ENCODE results near the gene ETS2.

ETS2 gene

DNA sequence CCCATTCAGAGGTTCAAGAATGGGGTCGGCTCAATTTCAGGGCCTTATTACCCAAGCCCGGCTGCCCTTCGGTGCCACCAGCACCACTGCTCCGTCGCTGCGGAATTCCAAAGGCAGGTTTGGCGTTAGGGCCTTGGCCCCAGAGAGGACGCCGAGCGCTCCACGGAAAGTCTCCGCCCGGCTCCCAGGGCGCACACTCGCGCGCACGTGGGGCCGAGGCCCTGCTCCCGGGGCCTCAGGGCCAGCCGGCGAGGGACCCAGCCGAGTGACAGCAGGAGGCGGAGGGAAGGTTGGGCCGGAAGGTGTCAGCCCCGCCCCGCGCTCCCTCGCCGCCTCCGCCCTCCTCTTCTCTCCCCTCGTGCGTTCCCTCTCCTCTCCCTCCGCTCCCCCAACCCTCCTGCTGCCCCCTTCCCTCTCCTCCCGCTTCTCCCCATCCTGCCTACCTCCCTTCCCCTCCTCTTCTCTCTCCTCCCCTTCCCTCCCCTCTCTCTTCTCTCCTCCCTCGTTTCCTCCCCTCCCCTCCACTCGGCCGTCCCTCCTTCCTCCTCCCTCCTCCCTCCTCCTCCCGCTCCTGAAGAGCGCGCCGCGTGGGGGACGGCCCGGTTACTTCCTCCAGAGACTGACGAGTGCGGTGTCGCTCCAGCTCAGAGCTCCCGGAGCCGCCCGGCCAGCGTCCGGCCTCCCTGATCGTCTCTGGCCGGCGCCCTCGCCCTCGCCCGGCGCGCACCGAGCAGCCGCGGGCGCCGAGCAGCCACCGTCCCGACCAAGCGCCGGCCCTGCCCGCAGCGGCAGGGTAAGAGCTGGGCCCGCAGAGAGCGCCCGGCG is at the start of gene ETS2:
TSS of gene ETS2 (plus strand) at position 602 of the 825 bp plus-strand sequence. CDS start 4,106 bp downstream, outside the sequence.
- Mint-ChIP-seq H3K27ac (peak within 1 kb of the TSS; percentile 90), H3K9me3 (no peaks in the 10 kb centered on the region), H3K4me3 (peak within 1 kb of the TSS; percentile 90), H3K4me1 (ENCODE audit: low read depth) (peaks cover 31% of the 10 kb centered on the region), H3K27me3 (ENCODE audit: low read depth) (peaks cover 8% of the 10 kb centered on the region), H3K36me3 (ENCODE audit: low read depth) (peaks cover 16% of the 10 kb centered on the region)

DNA sequence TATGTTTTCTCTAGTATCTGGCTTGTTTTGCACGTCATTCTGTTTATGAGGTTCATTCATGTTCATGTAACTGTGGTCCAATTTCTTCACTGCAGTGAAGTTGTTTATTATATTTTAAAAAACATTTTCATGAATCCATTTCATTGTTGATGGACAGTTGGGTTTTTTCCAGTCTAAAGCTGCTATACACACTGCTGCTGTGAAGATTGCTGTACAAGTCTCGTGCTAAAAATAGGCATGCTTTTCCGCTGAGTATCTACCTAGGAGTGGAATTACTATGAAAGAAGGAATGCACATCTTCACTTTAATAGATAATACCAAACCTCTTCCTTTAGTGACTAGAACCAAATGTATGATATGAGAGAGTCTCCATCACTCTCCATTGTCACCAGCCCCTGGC is 49.0 kb upstream of the ETS2 start:
- H3K4me3 Mint-ChIP-seq: no peak overlapping the region
- no peaks in the 10 kb centered on the region for H3K9me3 Mint-ChIP-seq
- H3K4me1 Mint-ChIP-seq (ENCODE audit: low read depth): peaks cover 8% of the 10 kb centered on the region
- H3K27me3 Mint-ChIP-seq (ENCODE audit: low read depth): peaks cover 17% of the 10 kb centered on the region
- H3K27ac Mint-ChIP-seq: no peak overlapping the region
- H3K36me3 Mint-ChIP-seq (ENCODE audit: low read depth): no peaks in the 10 kb centered on the region

DNA sequence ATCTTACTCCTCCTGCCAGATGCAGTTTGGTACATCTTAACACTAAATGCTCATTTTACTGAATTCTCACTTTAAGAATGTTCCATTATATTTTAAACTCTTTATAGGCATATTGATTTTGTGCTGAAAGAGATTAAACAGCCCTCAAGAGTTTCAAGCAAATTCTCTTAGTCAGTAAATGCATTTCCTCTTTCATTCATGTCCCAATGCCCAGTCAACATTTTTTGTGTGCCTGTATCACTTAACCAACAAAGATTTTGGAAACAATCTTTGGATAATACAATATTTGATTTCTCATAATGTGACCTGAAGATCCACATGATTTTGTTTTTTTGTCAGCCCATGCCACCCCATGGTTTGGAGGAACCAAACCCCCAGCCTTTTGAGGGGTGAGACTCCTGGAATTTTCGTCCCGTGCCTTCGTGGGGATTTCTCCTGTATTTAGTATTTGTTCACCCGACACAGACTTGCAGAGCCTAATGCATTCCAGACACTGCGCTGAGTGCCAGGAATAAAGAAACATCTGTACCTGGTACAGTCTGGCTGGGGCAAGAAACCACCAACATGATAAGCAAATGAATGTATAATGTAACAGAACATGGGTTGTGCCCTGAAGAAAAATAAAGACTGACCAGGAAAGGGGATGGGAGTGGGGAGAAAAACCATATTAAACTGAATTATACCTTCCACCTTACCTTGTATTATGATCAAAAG is 47.1 kb upstream of the ETS2 start:
- no peak overlapping the region for H3K4me3 Mint-ChIP-seq
- H3K4me1 Mint-ChIP-seq (ENCODE audit: low read depth): peaks cover 10% of the 10 kb centered on the region
- H3K27me3 Mint-ChIP-seq (ENCODE audit: low read depth): peaks cover 17% of the 10 kb centered on the region
- no peak overlapping the region for H3K27ac Mint-ChIP-seq
- H3K36me3 Mint-ChIP-seq (ENCODE audit: low read depth): no peaks in the 10 kb centered on the region
- H3K9me3 Mint-ChIP-seq: no peaks in the 10 kb centered on the region

DNA sequence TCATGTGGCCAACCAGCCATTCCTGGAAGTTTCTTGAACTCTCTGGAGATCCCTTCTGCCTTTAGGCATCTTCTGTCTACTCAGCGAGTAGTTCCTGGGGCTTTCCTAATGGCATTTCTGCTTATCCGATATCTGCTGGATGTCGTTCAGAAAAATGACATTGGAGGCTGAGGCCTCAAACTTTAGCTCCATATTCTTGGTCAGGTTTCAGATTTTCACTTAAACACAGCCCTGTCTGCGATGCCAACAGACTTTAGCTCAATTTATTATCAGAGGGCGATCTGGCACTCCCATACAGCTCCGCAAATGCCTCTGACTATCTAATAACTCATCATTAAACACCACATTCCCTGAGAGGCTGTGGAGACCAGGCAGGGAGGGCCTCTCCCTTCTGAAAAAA is 46.3 kb upstream of the ETS2 start:
- Mint-ChIP-seq H3K36me3 (ENCODE audit: low read depth) (no peaks in the 10 kb centered on the region), H3K9me3 (no peaks in the 10 kb centered on the region), H3K27ac (no peak overlapping the region), H3K27me3 (ENCODE audit: low read depth) (peaks cover 17% of the 10 kb centered on the region), H3K4me1 (ENCODE audit: low read depth) (peaks cover 10% of the 10 kb centered on the region), H3K4me3 (no peak overlapping the region)

DNA sequence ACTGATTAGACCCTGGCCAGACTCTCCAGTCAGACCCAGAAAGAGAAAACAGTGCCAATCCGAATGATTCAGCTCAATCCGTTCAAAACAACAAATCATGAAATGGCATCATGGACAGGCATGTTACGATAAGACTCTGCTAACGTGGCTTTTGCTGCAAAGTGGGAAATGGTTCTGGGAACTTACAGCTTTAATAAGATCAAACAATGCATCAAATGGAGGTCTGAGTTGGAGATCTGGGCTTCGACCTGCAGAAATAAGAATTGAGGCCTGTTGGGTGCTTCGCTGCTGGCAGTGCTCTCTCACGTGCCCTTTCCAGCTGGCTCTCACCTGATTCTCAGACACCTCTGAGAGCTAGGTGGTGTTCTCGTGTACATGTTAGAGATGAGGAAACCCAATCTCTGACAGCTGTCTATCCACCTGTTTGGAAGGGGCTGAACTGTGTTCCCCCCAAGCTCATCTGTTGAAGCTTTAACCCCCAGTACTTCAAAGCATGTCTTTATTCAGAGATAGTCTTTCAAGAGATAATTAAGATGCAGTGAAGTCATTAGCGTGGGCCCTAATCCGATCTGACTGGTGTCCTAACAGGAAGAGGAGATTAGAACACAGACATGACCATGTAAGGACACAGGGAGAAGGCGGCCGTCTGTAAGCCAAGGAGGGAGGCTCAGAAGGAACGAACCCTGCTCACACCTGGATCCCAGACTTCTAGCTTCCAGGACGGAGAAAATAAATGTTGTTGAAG is 45.5 kb upstream of the ETS2 start:
- peaks cover 21% of the 10 kb centered on the region for H3K27me3 Mint-ChIP-seq (ENCODE audit: low read depth)
- no peaks in the 10 kb centered on the region for H3K9me3 Mint-ChIP-seq
- H3K4me1 Mint-ChIP-seq (ENCODE audit: low read depth): peaks cover 10% of the 10 kb centered on the region
- H3K27ac Mint-ChIP-seq: no peak overlapping the region
- no peaks in the 10 kb centered on the region for H3K36me3 Mint-ChIP-seq (ENCODE audit: low read depth)
- no peak overlapping the region for H3K4me3 Mint-ChIP-seq

DNA sequence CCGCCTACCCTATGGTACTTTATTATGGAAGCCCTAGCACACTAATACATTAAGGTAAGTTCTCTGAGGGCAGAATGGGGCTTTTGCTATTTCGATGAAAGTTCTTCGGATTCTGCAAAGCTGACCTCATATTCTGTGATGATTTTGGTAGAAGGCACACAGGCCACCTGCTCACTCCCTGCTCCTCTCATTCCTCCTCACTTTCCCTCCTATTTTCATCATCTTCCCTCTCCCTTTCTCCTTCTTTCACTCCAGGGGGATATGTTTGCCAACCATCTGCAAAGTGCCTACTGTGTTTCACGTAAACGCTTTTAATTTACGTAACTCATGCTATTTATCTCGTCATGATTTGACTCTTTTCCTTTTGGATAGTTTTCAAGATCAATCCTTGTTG is 45.0 kb upstream of the ETS2 start:
- Mint-ChIP-seq H3K27ac (no peak overlapping the region), H3K36me3 (ENCODE audit: low read depth) (no peaks in the 10 kb centered on the region), H3K27me3 (ENCODE audit: low read depth) (peaks cover 25% of the 10 kb centered on the region), H3K4me1 (ENCODE audit: low read depth) (peaks cover 11% of the 10 kb centered on the region), H3K4me3 (no peak overlapping the region), H3K9me3 (peaks cover 3% of the 10 kb centered on the region)

DNA sequence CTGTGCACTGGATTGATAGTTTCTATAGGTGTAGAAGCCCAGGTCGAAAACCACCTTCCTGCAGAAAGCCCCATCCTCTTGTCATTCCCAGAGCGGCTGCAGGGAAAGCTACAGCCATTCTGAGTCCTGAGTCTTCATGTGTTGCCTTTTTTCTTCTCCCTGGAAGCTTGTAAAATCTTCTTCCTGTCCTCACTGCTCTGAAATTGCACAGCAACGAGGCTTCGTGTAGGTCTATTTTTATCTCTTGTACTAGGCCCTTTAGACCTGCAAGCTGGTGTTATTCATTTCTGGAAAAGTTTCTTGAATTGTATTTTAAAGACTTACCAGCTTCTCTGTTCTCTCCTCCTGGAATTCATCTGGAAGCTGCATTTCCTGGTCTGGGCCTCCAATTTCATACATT is 44.2 kb upstream of the ETS2 start:
- H3K36me3 Mint-ChIP-seq (ENCODE audit: low read depth): no peaks in the 10 kb centered on the region
- no peak overlapping the region for H3K27ac Mint-ChIP-seq
- peaks cover 25% of the 10 kb centered on the region for H3K27me3 Mint-ChIP-seq (ENCODE audit: low read depth)

DNA sequence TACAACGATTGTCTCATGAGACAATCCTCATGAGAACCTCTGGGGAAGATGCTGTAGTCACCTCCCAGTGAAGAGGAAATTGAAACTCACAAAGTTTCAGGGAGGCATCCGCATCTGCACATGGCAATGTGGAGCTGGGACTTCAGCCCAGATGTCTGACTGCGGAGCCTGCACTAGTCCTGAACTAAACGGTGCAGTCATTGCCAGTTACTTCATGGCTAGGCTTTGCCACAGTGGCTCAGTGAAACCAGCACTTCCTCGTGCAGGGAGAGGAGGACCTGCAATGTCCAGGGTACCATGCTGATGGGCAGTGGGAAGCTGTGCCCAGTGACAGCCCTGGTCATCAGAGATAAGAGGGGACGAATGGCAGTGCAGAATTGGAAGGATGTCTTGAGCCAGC is 40.7 kb upstream of the ETS2 start:
- Mint-ChIP-seq H3K4me3 (no peak overlapping the region), H3K9me3 (peaks cover 8% of the 10 kb centered on the region), H3K36me3 (ENCODE audit: low read depth) (no peaks in the 10 kb centered on the region), H3K27ac (peak overlapping the region; percentile 77), H3K4me1 (ENCODE audit: low read depth) (peaks cover 36% of the 10 kb centered on the region), H3K27me3 (ENCODE audit: low read depth) (peaks cover 8% of the 10 kb centered on the region)

More for the DNA sequence above, 44.2 kb upstream of the ETS2 start:
- H3K4me1 Mint-ChIP-seq (ENCODE audit: low read depth): peaks cover 14% of the 10 kb centered on the region
- H3K9me3 Mint-ChIP-seq: peaks cover 8% of the 10 kb centered on the region
- no peak overlapping the region for H3K4me3 Mint-ChIP-seq

DNA sequence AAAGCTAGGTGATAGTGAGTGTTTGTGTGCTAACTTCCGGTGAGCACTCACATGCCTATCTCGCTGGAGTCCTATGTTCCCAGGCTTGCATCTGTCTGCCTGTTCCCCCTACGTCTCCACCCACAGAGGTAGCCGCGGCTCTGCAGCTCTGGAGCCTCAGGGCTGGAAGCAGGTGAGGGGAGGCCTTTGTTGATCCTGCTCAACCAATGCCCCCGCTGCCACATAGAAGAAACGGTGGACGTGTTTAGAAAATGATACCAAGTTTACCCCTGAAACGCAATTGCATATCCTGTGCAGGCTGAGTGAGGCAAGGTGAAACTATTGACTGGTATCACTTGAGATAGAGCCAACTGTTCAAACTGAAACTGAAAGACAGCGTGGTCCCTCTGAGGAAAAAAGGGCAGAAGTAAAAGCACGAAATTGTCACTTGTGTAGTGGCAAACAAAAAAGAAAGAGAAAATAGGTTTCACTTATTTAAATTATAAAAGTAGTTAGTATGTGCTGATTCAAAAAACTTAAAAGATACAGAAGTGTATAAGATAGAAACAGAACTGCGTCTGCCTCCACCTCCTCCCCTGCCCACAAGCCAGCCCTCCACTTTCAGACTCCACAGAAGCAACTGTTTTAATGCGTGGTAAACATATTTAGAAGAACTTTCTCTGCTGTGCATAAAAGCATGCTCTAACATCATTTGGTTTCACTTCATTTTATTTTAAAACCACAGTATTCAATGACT is 38.6 kb upstream of the ETS2 start:
- Mint-ChIP-seq H3K4me3 (peak overlapping the region; percentile 84), H3K27ac (peak overlapping the region; percentile 98), H3K4me1 (ENCODE audit: low read depth) (peaks cover 36% of the 10 kb centered on the region), H3K27me3 (ENCODE audit: low read depth) (peaks cover 15% of the 10 kb centered on the region), H3K36me3 (ENCODE audit: low read depth) (no peaks in the 10 kb centered on the region), H3K9me3 (peaks cover 8% of the 10 kb centered on the region)

DNA sequence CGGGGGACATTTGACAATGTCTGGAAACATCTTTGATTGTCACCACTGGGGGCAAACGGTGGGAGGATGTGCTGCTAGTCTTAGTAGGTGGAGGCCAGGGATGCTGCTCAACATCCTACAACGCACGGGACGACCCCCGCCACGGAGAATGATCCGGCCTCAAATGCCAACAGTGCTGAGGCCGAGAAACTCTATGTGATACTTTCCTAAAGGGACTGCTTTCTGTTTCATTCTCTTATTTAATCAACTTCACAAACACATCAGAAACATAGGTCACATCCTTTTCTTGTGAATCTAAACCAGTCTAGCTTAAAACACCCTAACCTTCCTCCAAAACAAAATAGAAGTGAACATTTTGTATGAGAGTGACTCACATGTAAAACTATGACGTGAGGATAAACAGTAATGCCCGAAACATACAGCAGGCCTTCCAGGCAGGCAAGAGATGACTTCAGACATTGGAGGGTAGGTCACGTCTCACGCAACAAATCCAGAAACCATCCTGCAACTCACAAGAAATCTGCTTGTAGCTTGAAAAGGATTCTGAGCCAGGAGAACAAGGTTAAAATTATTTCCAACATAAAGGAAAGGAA is 37.2 kb upstream of the ETS2 start:
- peaks cover 44% of the 10 kb centered on the region for H3K4me1 Mint-ChIP-seq (ENCODE audit: low read depth)
- H3K27ac Mint-ChIP-seq: peak overlapping the region; percentile 98
- H3K27me3 Mint-ChIP-seq (ENCODE audit: low read depth): peaks cover 15% of the 10 kb centered on the region
- H3K9me3 Mint-ChIP-seq: peaks cover 8% of the 10 kb centered on the region
- no peaks in the 10 kb centered on the region for H3K36me3 Mint-ChIP-seq (ENCODE audit: low read depth)
- H3K4me3 Mint-ChIP-seq: peak overlapping the region; percentile 73

DNA sequence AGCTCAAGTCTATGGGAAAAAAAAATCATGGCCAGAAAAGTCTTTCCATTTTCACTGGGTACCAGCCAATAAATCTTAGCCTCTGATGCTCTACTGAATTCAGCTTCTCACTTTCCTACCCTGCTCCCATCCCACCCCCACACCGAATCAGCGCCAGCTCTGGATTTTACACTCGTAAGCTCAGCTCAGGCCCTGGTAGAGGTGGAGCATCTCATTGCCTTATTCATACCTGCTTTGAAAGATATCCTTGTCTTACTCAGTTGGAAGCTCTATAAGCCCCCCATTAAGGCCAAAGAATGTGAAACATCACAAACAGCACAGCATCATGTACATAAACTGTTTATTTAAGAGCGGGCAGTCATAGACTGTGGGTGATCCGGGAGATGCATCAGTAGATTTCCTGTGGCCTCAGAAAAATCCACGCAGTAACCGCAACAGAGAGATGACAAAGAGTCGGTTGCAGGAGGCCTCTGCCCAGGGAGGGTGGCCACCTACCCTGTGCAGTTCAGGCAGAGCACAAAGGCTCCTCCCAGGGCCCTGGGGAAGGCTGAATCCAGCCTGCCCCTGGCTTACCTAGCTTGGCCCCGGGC is 36.4 kb upstream of the ETS2 start:
- Mint-ChIP-seq H3K27me3 (ENCODE audit: low read depth) (peaks cover 15% of the 10 kb centered on the region), H3K36me3 (ENCODE audit: low read depth) (no peaks in the 10 kb centered on the region), H3K4me1 (ENCODE audit: low read depth) (peaks cover 48% of the 10 kb centered on the region), H3K9me3 (peaks cover 8% of the 10 kb centered on the region), H3K27ac (peak overlapping the region; percentile 98), H3K4me3 (peak overlapping the region; percentile 73)

DNA sequence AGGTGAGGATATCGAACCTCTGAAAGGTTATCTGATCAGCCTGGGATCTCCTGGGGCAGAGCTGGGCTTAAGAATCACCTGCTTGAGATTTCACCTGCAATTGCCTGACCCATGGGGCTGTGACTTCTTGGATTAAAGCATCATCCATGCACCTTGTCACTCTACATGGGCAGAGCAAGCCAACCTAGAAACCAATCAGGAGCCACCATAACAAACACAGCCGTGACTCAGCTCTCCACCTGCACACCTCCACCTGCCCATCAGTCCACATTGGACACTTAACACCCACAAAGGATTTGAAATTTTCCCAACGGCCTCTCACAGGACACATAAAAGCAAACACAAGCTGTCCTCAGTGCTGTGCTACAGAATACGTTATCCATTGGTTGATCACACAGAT is 35.1 kb upstream of the ETS2 start:
- no peaks in the 10 kb centered on the region for H3K36me3 Mint-ChIP-seq (ENCODE audit: low read depth)
- peaks cover 14% of the 10 kb centered on the region for H3K9me3 Mint-ChIP-seq
- peaks cover 6% of the 10 kb centered on the region for H3K27me3 Mint-ChIP-seq (ENCODE audit: low read depth)
- peak overlapping the region; percentile 75 for H3K27ac Mint-ChIP-seq
- no peak overlapping the region for H3K4me3 Mint-ChIP-seq
- H3K4me1 Mint-ChIP-seq (ENCODE audit: low read depth): peaks cover 42% of the 10 kb centered on the region

DNA sequence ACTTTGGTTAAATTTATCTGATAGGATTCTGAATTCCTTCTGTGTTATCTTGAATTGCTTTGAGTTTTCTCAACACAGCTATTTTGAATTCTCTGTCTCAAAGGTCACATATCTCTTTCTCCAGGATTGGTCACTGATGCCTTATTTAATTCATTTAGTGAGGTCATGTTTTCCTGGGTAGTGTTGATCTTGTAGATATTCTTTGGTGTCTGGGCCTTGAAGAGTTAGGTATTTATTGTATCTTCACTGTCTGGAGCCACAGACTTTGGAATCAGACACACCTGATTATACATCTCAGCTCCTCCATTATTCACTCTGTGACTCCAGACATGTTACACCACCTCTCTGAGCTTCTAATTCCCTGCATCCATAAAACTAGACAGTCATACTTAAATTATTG is 34.2 kb upstream of the ETS2 start:
- H3K27me3 Mint-ChIP-seq (ENCODE audit: low read depth): peaks cover 6% of the 10 kb centered on the region
- no peak overlapping the region for H3K4me3 Mint-ChIP-seq
- no peak overlapping the region for H3K27ac Mint-ChIP-seq
- H3K9me3 Mint-ChIP-seq: peaks cover 8% of the 10 kb centered on the region
- H3K4me1 Mint-ChIP-seq (ENCODE audit: low read depth): peaks cover 35% of the 10 kb centered on the region
- no peaks in the 10 kb centered on the region for H3K36me3 Mint-ChIP-seq (ENCODE audit: low read depth)

Measured in T-helper 1 cell treated with Interleukin-12 subunit alpha and Interleukin-12 subunit beta and Interleukin-4 antibody, amounts not matched to agents 30 μg/mL and 1 μg/mL, for 36 hours (primary cell).